Activated naive CD4-positive, alpha-beta T cell treated with Interleukin-2 at 50 U/mL for 16 hours (primary cell): ENCODE results near the gene FIGLA.
"Not testable (repeated sequence)": the region's sequence is repeated elsewhere in the genome, so short reads cannot be mapped to it uniquely, and the experiment has no call there.

Experiments used
- DNase-seq: peaks from one replicate; pipeline ENCODE4 v3.0.0-alpha.2; 2020

Gene FIGLA

DNA sequence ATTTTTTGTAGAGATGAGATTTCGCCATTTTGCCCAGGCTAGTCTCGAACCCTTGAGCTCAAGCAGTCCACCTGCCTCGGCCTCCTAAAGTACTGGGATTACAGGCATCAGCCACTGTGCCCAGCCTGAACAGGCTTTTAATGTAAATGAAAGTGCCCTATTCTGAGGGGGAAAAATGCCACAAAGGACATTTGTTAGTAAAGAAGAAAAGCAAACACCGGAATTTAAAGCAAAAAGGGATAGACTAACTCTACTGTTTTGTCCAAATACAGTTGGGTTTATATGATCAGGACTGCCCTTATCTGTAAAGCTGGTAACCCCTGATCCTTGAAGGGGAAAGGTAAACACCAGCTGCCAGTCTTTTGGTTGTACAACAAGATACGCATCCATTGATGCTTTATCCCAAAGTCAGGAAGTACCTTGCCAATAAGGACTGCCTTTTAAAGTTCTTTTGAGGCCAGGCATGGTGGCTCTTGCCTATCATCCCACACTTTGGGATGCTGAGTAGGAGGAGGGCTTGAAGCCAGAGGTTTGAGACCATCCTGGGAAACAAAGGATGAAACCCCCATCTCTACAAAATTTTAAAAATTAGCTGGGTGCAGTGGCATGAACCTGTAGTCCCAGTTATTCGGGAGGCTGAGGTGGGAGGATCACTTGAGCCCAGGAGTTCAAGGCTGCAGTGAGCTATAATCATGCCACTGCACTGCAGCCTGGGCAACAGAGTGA lies 16.8 kb upstream of the FIGLA start:
- no peak for DNase-seq

DNA sequence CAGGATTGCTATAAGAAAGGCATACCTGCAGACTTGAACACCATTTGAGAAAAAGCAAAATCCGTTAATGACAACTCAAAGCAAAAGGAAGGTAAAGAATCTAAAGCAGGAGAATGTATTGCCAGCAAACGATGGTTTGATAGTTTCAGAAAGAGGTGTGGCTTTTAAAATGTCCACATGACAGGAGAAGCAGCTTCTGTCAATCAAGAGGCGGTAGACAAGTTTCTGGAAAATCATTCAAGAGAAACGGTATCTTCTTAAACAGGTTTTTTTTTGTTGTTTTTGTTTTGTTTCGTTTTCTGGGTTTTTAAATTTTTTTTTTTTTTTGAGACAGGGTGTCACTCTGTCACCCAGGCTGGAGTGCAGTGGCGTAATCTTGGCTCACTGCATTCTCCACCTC lies 16.2 kb upstream of the FIGLA start:
- DNase-seq, result no peak

DNA sequence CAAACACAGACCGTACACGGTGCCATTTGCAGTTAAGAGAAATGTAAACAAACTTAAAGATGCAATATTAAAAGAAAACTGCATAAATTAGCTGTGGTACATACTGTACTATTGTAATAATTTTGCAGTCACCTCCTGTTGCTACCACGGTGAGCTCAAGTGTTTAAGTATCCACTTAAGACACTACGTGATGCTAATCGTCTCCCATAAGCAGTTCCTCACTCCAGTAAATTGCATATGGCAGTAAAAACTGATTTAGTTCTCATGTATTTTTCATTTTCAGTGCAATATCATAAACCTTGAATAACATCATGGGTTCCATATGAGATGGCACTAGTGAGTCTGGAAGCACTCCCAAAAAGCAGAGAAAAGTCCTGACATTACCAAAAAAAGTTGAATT lies 15.6 kb upstream of the FIGLA start:
- DNase-seq, result no peak

DNA sequence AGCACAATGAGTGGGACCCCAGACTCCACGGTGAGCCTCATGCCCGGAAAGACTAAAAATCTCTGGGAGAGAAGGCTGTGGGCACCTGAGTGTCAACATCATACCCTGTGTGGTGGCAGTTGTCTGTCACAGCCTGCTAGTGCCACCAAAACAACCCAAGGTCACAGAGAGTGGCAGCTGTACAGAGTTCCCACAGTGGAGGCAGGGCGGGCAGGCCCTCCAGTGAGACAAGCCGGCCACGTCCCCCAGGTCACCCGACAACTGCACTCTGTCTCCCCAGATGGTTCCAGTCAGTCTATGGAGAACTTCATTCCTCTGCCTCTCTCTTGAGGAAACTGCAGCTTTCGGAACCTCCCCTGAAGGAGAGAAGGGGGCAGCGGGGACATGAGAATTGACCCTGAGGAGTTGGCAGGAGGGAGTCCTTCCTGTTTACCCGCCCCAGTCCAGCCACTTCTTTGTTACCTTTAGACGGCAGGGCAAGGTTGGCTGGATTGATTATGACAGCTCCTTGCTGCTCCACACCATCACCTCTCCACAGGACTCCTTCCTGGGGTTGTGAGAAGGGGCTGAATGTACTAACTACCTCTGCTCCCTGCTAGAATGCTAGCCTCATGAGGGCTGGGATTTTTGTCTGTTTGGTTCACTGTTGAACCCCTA lies 11.3 kb upstream of the FIGLA start:
- DNase-seq, result no peak

DNA sequence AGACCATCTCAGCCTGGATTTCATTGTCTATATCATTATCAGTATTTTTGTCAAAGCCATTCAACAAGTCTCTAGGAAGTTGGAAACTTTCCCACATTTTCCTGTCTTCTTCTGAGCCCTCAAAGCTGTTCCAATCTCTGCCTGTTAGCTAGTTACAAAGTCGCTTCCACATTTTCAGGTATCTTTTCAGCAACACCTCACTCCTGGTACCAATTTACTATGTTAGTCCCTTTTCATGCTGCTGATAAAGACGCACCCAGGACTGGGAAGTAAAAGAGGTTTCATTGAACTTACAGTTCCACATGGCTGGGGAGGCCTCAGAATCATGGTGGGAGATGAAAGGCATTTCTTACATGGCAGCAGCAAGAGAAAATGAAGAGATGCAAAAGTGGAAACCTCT lies 9.3 kb upstream of the FIGLA start:
- DNase-seq, result no peak

DNA sequence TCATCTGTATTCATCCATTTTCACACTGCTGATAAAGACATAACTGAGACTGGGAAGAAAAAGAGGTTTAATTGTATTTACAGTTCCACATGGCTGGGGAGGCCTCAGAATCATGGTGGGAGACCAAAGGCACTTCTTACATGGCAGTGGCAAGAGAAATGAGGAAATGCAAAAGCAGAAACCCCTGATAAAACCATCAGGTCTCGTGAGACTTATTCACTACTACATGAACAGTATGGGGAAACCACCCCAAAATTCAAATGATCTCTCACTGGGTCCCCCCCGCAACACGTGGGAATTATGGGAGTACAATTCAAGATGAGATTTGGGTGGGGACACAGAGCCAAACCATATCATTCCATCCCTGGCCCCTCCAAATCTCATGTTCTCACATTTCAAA lies 7.6 kb upstream of the FIGLA start:
- not testable (repeated sequence) for DNase-seq

DNA sequence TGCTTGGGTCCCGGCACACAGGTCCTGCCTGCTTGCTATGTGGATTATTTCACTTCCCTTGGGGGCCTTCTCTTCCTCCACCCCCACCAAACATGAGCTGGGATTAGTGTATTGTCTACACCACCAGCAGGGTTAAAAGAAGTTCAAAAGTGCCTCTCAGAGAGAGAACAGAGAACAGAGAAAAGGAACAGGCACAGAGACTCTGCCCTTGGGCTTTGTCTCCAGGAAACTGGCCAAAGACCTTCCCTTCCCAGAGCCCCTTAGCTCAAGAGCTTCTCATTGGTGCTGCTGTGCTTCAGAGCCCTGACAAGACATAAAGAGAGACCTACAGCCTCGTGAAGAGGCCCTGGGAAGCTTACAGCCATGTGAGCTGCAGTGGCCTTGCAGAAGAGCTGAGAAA lies 7.1 kb upstream of the FIGLA start:
- no peak for DNase-seq

DNA sequence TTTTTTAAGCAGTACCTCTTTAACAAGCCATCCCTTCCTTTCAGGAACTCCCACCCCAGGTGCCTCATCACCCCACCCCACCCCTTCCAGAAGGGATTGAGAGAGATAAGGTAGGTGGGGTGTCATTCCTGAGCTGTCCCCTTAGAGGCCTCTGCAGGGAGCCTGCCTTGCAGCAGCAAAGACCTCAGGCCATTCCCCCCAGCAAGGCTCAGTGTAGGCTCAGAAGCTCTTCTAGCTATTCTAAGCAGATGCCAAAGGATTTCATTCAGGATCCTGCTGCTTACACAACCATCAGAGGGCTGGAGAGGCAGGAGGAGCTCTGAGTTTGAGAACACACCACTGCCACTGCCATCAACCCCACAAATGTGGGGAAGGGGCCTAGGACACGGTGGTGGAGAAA lies 5.8 kb upstream of the FIGLA start:
- no peak for DNase-seq

DNA sequence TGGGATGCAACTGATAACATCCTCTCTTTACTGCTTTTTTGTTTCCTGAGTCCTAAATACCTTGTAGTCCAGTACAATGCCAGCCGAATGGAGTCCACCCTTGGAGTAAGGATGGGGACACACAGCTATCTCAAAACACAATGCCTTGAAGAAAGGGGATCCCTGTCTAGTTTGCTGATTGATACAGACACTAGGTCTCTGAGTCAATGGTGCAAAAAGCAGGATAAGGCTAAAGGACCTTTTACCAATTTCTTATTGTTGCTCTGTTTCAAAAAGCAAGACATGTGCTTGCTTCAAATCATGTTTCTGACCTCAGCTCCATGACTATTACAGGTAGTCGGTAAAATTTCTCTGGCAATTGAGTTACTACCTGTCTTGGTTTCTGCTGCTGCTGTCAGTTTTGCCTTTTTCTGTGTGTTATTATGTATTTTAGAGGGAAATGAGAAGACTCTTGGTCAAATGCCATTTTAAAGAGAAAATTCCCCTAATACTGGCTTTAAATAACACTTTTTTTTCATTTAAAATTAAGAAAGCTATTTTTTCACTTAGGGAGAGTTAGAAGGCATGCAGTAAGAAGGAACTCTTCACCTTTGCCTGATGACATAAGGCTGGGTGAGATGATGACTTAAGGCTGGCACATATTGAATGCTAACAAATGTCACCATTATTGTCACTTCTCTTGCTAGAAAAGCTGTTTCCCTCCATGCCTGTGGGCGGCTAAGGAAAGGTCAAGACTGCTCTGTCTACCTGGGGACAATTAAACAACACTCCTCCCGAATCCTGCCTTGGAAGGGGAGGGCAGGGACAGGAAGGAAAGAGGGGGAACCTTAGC lies 4.9 kb upstream of the FIGLA start:
- no peak for DNase-seq

DNA sequence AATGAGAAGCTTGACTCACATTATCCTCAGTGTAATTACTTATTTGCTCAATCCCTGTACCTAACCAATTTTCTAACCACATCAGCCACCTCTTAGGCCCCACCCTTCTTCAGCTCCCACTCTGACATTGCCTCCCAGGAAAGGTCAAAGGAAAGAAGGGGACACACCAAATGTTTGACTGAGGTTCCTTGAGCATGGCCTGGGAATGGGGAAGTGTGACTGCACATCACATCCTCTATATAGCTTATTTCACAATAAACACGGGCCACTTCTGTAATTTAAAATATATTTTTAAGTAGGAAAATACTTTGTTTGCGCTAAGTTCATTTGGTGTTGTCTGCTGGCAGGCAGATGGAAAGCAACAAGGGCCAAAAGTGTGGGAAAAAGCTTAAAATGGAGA lies 3.0 kb upstream of the FIGLA start:
- DNase-seq, result no peak

DNA sequence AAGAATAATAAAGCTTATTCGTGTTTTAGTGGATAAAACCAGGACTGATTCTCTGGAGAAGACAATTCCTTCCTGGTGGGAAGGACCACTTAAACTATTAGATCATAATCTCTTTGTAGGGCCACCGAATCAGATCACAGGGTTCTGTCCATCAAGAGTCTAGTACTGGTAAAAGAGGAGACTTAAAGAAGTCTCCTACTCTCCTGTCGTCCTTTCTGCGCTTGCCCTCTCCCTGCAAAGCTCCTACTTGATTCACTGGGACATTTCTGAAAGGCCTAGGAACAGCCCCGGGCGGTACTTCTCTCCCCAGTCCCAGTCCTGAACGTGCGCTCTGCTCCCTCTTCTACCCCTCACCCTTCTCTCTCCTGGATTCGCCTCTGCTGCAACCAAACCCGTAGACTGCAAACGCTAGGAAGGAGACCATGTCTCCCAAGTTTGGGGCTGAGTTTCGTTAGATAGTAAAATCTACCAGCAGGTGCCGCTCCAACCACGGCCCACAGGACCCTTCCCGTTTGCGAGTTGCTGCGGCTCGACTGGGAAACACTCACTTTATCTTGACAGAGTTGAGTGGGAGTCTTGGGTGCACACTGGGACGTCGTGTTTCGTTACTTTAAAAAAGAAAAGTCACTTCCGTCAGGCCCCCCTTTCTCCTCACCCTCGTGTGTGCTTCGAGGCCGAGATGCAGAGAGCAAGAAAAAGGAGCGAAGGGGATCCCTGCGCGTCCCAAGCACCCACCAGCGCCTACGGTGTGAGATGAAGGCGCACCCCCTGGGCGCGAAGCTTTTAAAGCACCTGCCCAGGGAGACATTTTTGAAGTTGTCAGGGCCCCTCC lies 923 bp downstream of the FIGLA start:
- DNase-seq, result peak; percentile 49

DNA sequence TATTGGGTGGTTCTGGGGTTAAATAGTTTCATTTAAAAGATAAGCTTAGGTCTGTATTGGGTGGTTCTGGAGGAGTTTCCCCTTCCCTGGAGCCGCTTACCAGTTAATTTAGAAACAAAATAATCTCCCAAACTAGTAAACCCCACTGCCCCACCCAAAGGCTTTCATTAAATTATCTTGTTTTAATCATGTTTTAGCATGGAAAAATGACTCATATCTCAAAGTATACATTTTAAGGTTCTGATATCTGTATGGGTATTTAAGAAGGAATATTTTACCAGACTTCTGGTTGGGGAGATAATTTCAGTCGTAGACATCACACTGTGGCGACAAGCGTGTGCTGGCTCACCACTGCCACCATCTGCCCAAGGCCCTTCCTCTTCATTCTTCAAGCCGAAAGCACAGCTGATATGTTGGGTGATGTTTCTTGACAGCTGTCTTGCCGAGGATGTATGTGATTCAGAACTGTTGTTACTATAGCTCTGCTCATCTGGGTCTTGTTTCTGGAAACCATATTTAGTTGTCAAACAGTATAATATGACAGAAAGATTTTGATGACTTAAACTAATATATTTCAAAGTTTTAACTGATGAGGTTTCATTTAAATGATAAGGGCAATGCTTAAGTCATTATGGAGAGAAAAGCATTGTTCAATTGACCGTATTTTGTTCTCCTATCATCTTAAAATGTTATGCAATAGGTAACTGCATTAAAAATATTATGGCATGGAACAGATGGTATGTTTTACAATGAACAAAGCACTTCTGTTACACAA lies 5.1 kb downstream of the FIGLA start:
- DNase-seq, result no peak

DNA sequence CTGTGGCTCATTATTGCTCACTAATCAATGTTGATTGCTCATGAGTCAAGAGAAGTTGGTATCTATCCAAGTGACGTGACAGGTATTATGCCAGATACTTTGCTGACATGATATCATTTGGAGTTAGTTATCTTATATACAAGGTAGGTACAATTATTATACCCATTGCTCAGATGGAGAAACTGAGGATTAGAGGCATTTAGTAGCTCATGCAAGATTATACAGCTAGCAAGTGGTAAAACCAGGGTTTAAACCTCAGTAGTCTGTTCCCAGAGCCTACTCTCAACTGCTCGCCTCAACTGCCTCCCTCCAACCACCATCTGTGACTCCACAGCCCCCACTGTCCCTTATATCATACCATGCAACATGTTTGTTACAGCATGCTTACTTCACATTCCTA lies 6.1 kb downstream of the FIGLA start:
- no peak for DNase-seq

DNA sequence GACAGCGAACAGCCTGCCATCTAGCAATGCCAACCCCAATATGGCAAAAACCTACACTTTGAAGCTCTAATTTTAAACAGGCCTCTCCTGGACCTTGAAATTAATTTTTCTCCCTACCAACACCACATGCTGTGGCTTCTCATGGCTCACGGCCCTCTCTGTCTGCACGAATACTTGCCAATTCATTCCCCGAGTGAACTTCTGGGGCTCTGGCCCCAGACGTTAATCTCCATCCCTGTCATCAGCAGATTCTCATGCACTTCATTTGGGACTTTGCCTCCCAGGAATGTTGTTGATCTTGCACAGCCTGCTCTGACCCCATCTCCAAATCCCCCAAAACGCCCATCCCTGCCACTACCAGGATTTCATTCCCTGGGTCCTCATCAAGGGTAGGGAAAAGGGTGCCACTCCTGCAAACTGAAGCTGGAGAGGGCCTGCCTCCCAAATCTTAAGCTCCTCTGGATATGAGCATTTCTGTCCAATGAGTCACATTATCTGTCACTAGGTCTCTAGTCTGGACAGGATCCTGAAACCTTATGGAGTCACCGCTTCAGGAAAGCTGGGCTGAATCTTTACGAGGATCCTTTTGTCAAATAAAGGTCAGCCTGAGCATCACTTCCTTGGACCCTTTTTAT lies 10.4 kb downstream of the FIGLA start:
- DNase-seq, result no peak

DNA sequence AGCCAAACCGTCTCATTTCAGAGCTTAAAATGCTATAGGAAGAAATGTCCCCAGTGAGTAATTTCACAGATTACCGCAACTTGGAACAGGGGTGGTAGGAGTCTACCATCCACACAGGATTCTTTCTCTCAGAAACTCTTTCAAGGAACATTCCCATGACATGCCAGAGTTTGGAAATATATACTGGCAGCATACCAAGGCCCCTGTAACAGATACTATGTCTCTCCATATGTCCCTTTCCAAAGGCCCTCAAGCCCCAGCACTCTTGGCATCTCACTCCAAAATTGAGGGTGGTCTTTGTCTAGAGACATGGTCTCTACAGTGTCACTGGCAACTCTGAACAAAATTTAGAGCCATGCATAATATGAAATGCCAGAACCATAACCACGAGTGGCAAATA lies 11.0 kb downstream of the FIGLA start:
- no peak for DNase-seq

DNA sequence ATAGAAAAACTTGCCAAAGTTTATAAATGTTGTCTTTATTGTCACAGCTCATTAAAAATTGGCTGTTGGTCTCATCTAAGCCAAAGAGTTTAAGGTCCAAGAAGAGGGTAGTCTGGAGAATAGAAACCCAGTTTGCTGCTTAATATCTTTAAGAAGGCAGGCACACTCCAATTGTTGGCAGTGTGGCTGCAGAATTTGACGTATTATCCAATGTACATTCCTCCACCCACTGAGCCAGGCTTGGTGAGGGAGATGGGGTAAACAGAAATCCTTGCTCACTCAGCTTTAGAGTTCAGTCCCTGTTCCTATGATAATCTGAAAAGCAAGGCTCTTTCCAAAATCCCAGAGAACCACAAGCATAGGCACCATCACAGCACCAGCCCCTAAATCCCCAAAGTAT lies 11.8 kb downstream of the FIGLA start:
- no peak for DNase-seq

DNA sequence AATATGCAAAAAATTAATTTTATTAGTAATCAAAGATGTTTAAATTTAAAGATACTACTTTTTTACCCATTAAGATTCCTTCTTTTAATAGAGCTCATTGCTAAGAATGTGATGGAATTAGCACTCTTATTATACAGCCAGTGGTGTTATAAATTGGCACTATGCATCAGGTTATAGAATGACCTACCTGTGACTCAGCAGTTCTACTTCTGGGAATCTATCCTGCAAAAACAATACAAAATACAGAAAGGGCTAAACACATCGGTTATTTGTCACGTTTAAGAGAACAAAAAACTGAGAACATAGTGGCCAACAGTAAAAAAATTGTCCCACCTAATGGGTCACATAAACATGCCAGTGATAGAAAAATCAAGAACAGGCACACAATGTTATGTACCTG lies 13.0 kb downstream of the FIGLA start:
- DNase-seq, result no peak

DNA sequence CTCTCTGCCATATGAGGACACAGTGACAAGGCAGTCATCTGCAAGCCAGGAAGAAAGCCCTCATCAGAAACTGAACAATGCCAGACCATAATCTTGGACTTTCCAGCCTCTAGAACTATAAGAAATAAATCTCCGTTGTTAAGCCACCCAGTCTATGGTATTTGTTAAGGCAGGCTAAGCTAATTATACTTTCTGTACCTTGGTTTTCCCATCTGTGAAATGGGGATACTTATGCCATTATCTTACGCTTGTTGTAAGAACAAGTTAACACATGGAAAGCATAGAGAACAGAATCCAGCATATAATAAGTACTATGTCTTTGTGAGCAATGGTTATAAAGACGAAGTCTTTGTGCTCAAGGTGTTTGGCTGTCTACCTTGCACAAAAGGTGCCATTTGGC lies 14.2 kb downstream of the FIGLA start:
- no peak for DNase-seq

DNA sequence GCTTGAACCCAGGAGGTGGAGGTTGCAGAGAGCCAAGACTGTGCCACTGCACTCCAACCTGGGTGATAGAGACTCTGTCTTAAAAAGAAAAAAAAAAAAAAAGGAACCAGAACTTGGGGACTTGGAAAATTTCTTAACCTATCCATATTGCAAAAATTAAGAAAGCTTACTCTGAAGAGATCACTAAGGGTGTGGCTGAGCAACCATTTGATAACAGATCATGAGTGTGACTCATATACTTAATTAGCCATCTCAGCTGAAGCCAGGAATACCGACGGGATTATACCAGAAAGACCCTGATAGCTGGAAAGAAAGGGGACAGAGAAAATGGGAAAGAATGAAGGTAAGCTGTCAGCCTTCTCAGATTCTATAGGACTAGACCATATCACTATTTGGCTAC lies 15.3 kb downstream of the FIGLA start:
- DNase-seq, result no peak

DNA sequence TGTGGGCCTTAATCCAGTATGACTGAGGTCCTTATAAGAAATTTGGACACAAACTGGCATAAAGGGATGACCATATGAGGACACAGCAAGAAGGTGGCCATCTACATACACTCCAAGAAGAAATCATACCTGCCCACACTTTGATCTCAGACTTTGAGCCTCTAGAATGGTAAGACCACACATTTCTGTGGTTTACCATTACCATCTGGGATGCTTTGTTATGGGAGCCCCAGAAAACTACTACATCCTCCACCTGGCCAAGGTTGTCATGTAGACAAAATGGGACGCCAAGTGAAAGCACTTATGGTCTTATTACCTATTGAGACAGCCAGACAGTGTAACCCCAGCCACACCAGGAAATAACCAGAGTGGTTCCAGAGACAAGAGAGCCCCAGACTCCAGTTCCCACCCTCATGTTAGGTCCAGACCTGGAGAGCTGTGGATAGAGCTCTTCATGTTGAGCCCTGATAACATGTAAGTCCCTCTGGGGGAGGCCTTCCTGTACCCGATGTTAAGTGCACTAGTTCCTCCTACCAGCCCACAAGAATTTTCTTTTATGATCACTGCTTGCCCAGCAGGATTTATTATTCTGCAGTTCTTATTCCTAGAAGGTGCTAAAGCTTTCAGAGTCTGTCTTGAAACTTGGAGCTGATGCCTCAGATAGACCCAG lies 17.8 kb downstream of the FIGLA start:
- no peak for DNase-seq

DNA sequence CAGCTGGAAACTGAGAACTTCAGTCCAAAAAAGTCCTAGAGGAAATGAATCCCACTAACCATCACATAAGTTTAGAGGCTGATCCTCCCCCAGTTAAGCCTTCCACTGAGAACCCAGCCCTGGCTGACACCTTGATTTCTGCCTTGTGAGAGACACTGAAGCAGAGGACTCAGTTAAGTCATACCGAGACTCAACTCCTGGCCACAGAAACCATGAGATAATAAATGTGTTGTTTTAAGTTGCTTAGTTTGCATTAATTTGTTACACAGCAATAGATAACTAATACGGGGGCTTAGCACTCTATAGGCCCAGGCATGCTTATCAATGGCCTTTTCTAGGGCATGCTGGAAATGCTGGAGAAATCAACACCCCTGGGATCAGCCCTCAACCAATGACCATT lies 19.0 kb downstream of the FIGLA start:
- DNase-seq, result no peak
